RWPE2 (cell line): Measurements from ENCODE around the gene ADGRG7.

ENCODE experiments used
- ATAC-seq: fragments of 200-7000 bp; cut with Tn5 transposase; 3 replicates; pipeline ENCODE4 v1.9.1; 2021; ENCODE audit warnings: low read depth
- DNase-seq: peaks from one replicate; pipeline ENCODE4 v3.0.0-alpha.2; 2020; ENCODE audit warnings: low spot score
- H3K27ac ChIP-seq: fragments of 450-650 bp; 2 replicates; pipeline ENCODE4 v1.5.1; 2017; ENCODE audit warnings: mild to moderate bottlenecking; ENCODE audit not compliant: poor library complexity, severe bottlenecking
- H3K27me3 ChIP-seq: fragments of 250-450 bp; sonication (Bioruptor Pico); 2 replicates; pipeline ENCODE4 v1.5.1; 2021; ENCODE audit warnings: mild to moderate bottlenecking, moderate library complexity; ENCODE audit not compliant: insufficient read depth, poor library complexity, severe bottlenecking
- H3K36me3 ChIP-seq: fragments of 250-450 bp; sonication (Bioruptor Pico); 2 replicates; pipeline ENCODE4 v1.5.1; 2020; ENCODE audit warnings: low read depth, mild to moderate bottlenecking, moderate library complexity
- H3K4me1 ChIP-seq: fragments of 250-450 bp; sonication (Bioruptor Pico); 2 replicates; pipeline ENCODE4 v1.5.1; 2021; ENCODE audit warnings: mild to moderate bottlenecking, moderate library complexity; ENCODE audit not compliant: insufficient read depth, poor library complexity, severe bottlenecking
- H3K4me3 ChIP-seq: fragments of 250-450 bp; sonication (Bioruptor Pico); 2 replicates; pipeline ENCODE4 v1.5.1; 2021; ENCODE audit warnings: mild to moderate bottlenecking, moderate library complexity; ENCODE audit not compliant: severe bottlenecking
- H3K9me3 ChIP-seq: fragments of 250-450 bp; sonication (Bioruptor Pico); 2 replicates; pipeline ENCODE4 v1.5.1; 2021; ENCODE audit warnings: mild to moderate bottlenecking, moderate library complexity; ENCODE audit not compliant: severe bottlenecking
- TF ChIP-seq, protein P1 (sequence below): fragments of 450-650 bp; IDR thresholded peaks from one replicate; pipeline ENCODE4 v1.5.1; 2017; ENCODE audit warnings: mild to moderate bottlenecking, moderate library complexity; ENCODE audit not compliant: poor library complexity, severe bottlenecking

Gene ADGRG7

GRCh38 chr3:100591411-100591810, 18.0 kb upstream of the ADGRG7 start:
- Histone ChIP-seq H3K4me3 (no peak overlapping the region), H3K9me3 (no peaks in the 10 kb centered on the region), H3K36me3 (no peaks in the 10 kb centered on the region), H3K4me1 (no peaks in the 10 kb centered on the region), H3K27me3 (no peaks in the 10 kb centered on the region), H3K27ac (no peak overlapping the region)
- TF ChIP-seq, protein P1, sequence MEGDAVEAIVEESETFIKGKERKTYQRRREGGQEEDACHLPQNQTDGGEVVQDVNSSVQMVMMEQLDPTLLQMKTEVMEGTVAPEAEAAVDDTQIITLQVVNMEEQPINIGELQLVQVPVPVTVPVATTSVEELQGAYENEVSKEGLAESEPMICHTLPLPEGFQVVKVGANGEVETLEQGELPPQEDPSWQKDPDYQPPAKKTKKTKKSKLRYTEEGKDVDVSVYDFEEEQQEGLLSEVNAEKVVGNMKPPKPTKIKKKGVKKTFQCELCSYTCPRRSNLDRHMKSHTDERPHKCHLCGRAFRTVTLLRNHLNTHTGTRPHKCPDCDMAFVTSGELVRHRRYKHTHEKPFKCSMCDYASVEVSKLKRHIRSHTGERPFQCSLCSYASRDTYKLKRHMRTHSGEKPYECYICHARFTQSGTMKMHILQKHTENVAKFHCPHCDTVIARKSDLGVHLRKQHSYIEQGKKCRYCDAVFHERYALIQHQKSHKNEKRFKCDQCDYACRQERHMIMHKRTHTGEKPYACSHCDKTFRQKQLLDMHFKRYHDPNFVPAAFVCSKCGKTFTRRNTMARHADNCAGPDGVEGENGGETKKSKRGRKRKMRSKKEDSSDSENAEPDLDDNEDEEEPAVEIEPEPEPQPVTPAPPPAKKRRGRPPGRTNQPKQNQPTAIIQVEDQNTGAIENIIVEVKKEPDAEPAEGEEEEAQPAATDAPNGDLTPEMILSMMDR, result no peak
- DNase-seq (no peak), ATAC-seq (no peak)

DNA sequence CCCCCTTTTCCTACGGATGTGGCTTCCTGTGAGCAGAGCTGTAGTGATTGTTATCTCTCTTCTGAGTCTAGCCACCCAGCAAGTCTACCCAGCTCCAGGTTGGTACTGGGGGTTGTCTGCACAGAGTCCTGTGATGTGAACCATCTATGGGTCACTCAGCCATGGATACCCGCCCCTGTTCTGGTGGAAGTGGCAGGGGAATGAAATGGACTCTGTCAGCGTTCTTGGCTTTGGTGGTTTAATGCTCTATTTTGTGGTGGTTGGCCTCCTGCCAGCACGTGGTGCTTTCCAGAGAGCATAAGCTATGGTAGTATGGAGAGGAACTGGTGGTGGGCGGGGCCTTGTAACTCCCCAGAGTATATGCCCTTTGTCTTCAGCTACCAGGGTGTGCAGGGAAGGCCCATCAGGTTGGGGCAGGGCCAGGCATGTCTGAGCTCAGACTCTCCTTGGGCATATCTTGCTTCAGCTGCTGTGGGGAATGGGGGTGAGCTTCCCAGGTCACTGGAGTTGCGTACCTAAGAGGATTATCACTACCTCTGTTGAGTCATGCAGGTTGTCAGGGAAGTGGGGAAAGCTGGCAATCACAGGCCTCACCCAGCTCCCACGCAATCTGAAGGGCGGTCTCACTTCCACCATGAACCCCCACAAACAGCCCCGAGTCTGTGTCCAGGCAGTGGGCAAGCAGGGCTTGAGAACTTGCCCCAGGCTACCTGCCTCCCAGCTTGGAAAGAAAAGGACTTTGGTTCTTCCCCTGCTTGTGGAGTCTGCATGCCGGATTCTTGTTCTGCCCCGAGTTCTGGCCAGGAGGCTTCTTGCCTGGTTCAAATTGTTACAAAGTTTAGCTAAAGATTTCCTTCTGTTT, 9.0 kb upstream of the ADGRG7 start:
- Histone ChIP-seq H3K27me3 (no peaks in the 10 kb centered on the region), H3K36me3 (no peaks in the 10 kb centered on the region), H3K27ac (peak overlapping the region; percentile 82), H3K4me1 (peaks cover 37% of the 10 kb centered on the region), H3K9me3 (no peaks in the 10 kb centered on the region), H3K4me3 (no peak overlapping the region)
- DNase-seq (peak; percentile 96), ATAC-seq (peak; percentile 94)
- TF ChIP-seq, protein P1, result no peak

- ATAC-seq (peak; percentile 64), DNase-seq (no peak)
- H3K9me3 ChIP-seq, result no peaks in the 10 kb centered on the region
- no peaks in the 10 kb centered on the region for H3K36me3 ChIP-seq
- H3K27ac ChIP-seq, result peak overlapping the region; percentile 82
- TF ChIP-seq, protein P1, result no peak
- no peak overlapping the region for H3K4me3 ChIP-seq
- no peaks in the 10 kb centered on the region for H3K27me3 ChIP-seq
- peaks cover 37% of the 10 kb centered on the region for H3K4me1 ChIP-seq
Measured at GRCh38 chr3:100602506-100603444, 6.6 kb upstream of the ADGRG7 start.

- no peaks in the 10 kb centered on the region for H3K9me3 ChIP-seq
- H3K4me1 ChIP-seq, result peaks cover 37% of the 10 kb centered on the region
- H3K36me3 ChIP-seq, result no peaks in the 10 kb centered on the region
- no peak for DNase-seq
- ATAC-seq, result peak; percentile 19; the same call in 1 of the 3 replicates
- H3K27me3 ChIP-seq, result no peaks in the 10 kb centered on the region
- no peak overlapping the region for H3K4me3 ChIP-seq
- H3K27ac ChIP-seq, result peak overlapping the region; percentile 82
- TF ChIP-seq, protein P1, result peak; percentile 67
Measured at GRCh38 chr3:100603469-100603868, 5.9 kb upstream of the ADGRG7 start.
